RWPE2 (cell line): Measurements from ENCODE around the gene HTR1D.
"Not testable (repeated sequence)": the region's sequence is repeated elsewhere in the genome, so short reads cannot be mapped to it uniquely, and the experiment has no call there.

Source experiments
- ATAC-seq: fragments of 200-7000 bp; cut with Tn5 transposase; 3 replicates; pipeline ENCODE4 v1.9.1; 2021; ENCODE audit warnings: low read depth
- DNase-seq: peaks from one replicate; pipeline ENCODE4 v3.0.0-alpha.2; 2020; ENCODE audit warnings: low spot score
- H3K27ac ChIP-seq: fragments of 450-650 bp; 2 replicates; pipeline ENCODE4 v1.5.1; 2017; ENCODE audit warnings: mild to moderate bottlenecking; ENCODE audit not compliant: poor library complexity, severe bottlenecking
- H3K27me3 ChIP-seq: fragments of 250-450 bp; sonication (Bioruptor Pico); 2 replicates; pipeline ENCODE4 v1.5.1; 2021; ENCODE audit warnings: mild to moderate bottlenecking, moderate library complexity; ENCODE audit not compliant: insufficient read depth, poor library complexity, severe bottlenecking
- H3K36me3 ChIP-seq: fragments of 250-450 bp; sonication (Bioruptor Pico); 2 replicates; pipeline ENCODE4 v1.5.1; 2020; ENCODE audit warnings: low read depth, mild to moderate bottlenecking, moderate library complexity
- H3K4me1 ChIP-seq: fragments of 250-450 bp; sonication (Bioruptor Pico); 2 replicates; pipeline ENCODE4 v1.5.1; 2021; ENCODE audit warnings: mild to moderate bottlenecking, moderate library complexity; ENCODE audit not compliant: insufficient read depth, poor library complexity, severe bottlenecking
- H3K4me3 ChIP-seq: fragments of 250-450 bp; sonication (Bioruptor Pico); 2 replicates; pipeline ENCODE4 v1.5.1; 2021; ENCODE audit warnings: mild to moderate bottlenecking, moderate library complexity; ENCODE audit not compliant: severe bottlenecking
- H3K9me3 ChIP-seq: fragments of 250-450 bp; sonication (Bioruptor Pico); 2 replicates; pipeline ENCODE4 v1.5.1; 2021; ENCODE audit warnings: mild to moderate bottlenecking, moderate library complexity; ENCODE audit not compliant: severe bottlenecking
- CTCF ChIP-seq: fragments of 450-650 bp; IDR thresholded peaks from one replicate; pipeline ENCODE4 v1.5.1; 2017; ENCODE audit warnings: mild to moderate bottlenecking, moderate library complexity; ENCODE audit not compliant: poor library complexity, severe bottlenecking

The HTR1D gene

GRCh38 chr1:23224739-23225648, 7.7 kb upstream of the HTR1D start:
- ATAC-seq (peak; percentile 92), DNase-seq (no peak)
- no peak for TF ChIP-seq CTCF
- Histone ChIP-seq H3K27me3 (no peaks in the 10 kb centered on the region), H3K27ac (peak overlapping the region; percentile 54), H3K4me3 (no peak overlapping the region), H3K9me3 (no peaks in the 10 kb centered on the region), H3K36me3 (no peaks in the 10 kb centered on the region), H3K4me1 (peaks cover 12% of the 10 kb centered on the region)

GRCh38 chr1:23223963-23224362, 6.7 kb upstream of the HTR1D start:
- H3K9me3 ChIP-seq, H3K4me3 ChIP-seq, H3K36me3 ChIP-seq, DNase-seq, ATAC-seq, H3K27me3 ChIP-seq: not testable (repeated sequence)
- H3K27ac ChIP-seq, result peak overlapping the region; percentile 54
- H3K4me1 ChIP-seq, result peaks cover 12% of the 10 kb centered on the region

GRCh38 chr1:23223490-23223951, 6.2 kb upstream of the HTR1D start:
- not testable (repeated sequence) for H3K4me3 ChIP-seq

GRCh38 chr1:23222742-23223141, 5.4 kb upstream of the HTR1D start:
- H3K27me3 ChIP-seq, result no peaks in the 10 kb centered on the region
- H3K4me3 ChIP-seq, result no peak overlapping the region
- H3K9me3 ChIP-seq, result no peaks in the 10 kb centered on the region
- H3K4me1 ChIP-seq, result peaks cover 12% of the 10 kb centered on the region
- H3K27ac ChIP-seq, result no peak overlapping the region
- DNase-seq (no peak), ATAC-seq (no peak)
- no peak for TF ChIP-seq CTCF
- H3K36me3 ChIP-seq, result no peaks in the 10 kb centered on the region

More at GRCh38 chr1:23223490-23223951, 6.2 kb upstream of the HTR1D start:
- not testable (repeated sequence) for H3K27me3 ChIP-seq, H3K27ac ChIP-seq, H3K9me3 ChIP-seq, ATAC-seq, DNase-seq, H3K36me3 ChIP-seq
- peaks cover 12% of the 10 kb centered on the region for H3K4me1 ChIP-seq

- ATAC-seq, result no peak
- Histone ChIP-seq H3K27me3 (no peaks in the 10 kb centered on the region), H3K36me3 (no peaks in the 10 kb centered on the region), H3K27ac (no peak overlapping the region), H3K4me3 (no peak overlapping the region), H3K4me1 (peaks cover 12% of the 10 kb centered on the region), H3K9me3 (no peaks in the 10 kb centered on the region)
- TF ChIP-seq CTCF, result no peak
- DNase-seq, result no peak
Observed at GRCh38 chr1:23222331-23222730, 5.0 kb upstream of the HTR1D start.

- TF ChIP-seq CTCF, result no peak
- no peak for ATAC-seq
- H3K27ac ChIP-seq, result no peak overlapping the region
- DNase-seq, result no peak
- no peaks in the 10 kb centered on the region for H3K9me3 ChIP-seq
- H3K4me3 ChIP-seq, result no peak overlapping the region
- H3K36me3 ChIP-seq, result no peaks in the 10 kb centered on the region
- H3K27me3 ChIP-seq, result no peaks in the 10 kb centered on the region
- H3K4me1 ChIP-seq, result peaks cover 12% of the 10 kb centered on the region
Observed at GRCh38 chr1:23221107-23221506, 3.8 kb upstream of the HTR1D start.
